Ovary (tissue), 9 donors: ENCODE results near the gene BRMS1. TPM values are rescaled to one million over a fixed set of nuclear protein-coding genes. Genes with fewer than 3 reads are reported as not detected.

Source experiments
- DNase-seq, 5 donors: peaks; one replicate each; pipeline ENCODE4 v3.0.0-alpha.2; 2019 to 2020
- H3K27ac ChIP-seq, 2 donors: fragments of 200-600 bp; one replicate each; pipeline versions ENCODE4 v1.5.1 to v1.8.0; 2019 to 2022
- H3K27me3 ChIP-seq: fragments of 200-600 bp; one replicate; pipeline ENCODE4 v1.8.0; 2022
- H3K36me3 ChIP-seq: fragments of 200-600 bp; sonication (generic); one replicate; pipeline ENCODE4 v1.5.1; 2019
- H3K4me1 ChIP-seq: one replicate; pipeline ENCODE4 v1.8.1; 2013; ENCODE audit warnings: mild to moderate bottlenecking, moderate library complexity; ENCODE audit not compliant: insufficient read depth
- H3K4me3 ChIP-seq: fragments of 200-600 bp; sonication (generic); one replicate; pipeline ENCODE4 v1.5.1; 2017
- H3K9me3 ChIP-seq, 2 donors: fragments of 200-600 bp in 1 of 2; sonication (generic) in 1 of 2; one replicate each; pipeline versions ENCODE4 v1.5.1 to v1.8.1; 2013 to 2019; ENCODE audit warnings: mild to moderate bottlenecking in 1 of 2, moderate library complexity in 1 of 2
- EP300 ChIP-seq: sonication (generic); formaldehyde crosslinking; IDR thresholded peaks from one replicate; pipeline ENCODE4 v1.6.1; 2017; ENCODE audit warnings: antibody characterized with exemption
- POLR2A ChIP-seq: fragments of 450-650 bp; IDR thresholded peaks from one replicate; pipeline ENCODE4 v1.6.1; 2017; ENCODE audit warnings: antibody characterized with exemption, mild to moderate bottlenecking, moderate library complexity
- WGBS, 3 donors: extraction: QIAGEN DNeasy Blood & Tissue Kit in 1 of 3; methylation state at CpG; one replicate each; pipeline versions ENCODE4 v1.1.5 to v1.1.7; 2013 to 2017; 5-methylcytosine and 5-hydroxymethylcytosine counted together
- intact Hi-C, 4 donors: fragments of 100-400 bp; cut with DNase I; formaldehyde crosslinking; loops; one replicate each; pipeline versions ENCODE4 v1.11.0 to v1.15.1; 2022 to 2023
- polyA plus RNA-seq, 2 donors: library from polyadenylated mRNA; stranded (reverse); fragments of 200-250 nt in 1 of 2; fragments of 350-450 nt in 1 of 2; fragmentation: Illumina TruSeq in 1 of 2; extraction: RNeasy Lipid Tissue Mini Kit (QIAGEN cat#74804) in 1 of 2; gene quantifications; one replicate each; pipeline ENCODE4 v1.2.3, GENCODE V29; 2013 to 2014
- total RNA-seq, 7 donors: library from RNA; depleted of rRNA in 2 of 7; stranded (reverse); fragments of >200 nt in 2 of 7; fragmentation: NEBNext Ultra II Directional in 3 of 7; extraction: Animal tissue kit (Norgen Biotek cat#: 25700) in 3 of 7; gene quantifications; one replicate each; pipeline versions ENCODE4 v1.1.0 to v1.2.4, GENCODE V29; 2016 to 2023
- TF ChIP-seq, protein P1 (sequence below), 3 donors: fragments of 450-650 bp in 2 of 3; fragments of 200-600 bp in 1 of 3; IDR thresholded peaks; one replicate each; pipeline versions ENCODE4 v1.5.1 to v1.8.0; 2016 to 2022; ENCODE audit warnings: antibody characterized with exemption in 3 of 3, mild to moderate bottlenecking in 1 of 3
- donor health status: DM: no; HTN: no; CAD: no; lungs with moderate emphysema.
- donor health status: DM: no; HTN: no; CAD: no.
- donor health status: Bipolar disorder and iron deficiency.
- donor health status: DM: yes; HTN: yes; CAD: no.
- donor health status: DM: no; HTN: no; CAD: no.
- donor health status: DM: yes; HTN: yes; CAD: no.

BRMS1 gene
- total and polyA plus RNA-seq, 9 donors = 17.5 to 32.2 (median 23.4) TPM

GRCh38 chr11:66329165-66329673, 15.7 kb downstream of the BRMS1 start:
- Histone ChIP-seq H3K9me3 (no peaks in the 10 kb centered on the region), H3K4me3 (no peak overlapping the region), H3K36me3 (no peaks in the 10 kb centered on the region), H3K27ac (no peak overlapping the region), H3K27me3 (no peaks in the 10 kb centered on the region), H3K4me1 (peaks cover 14% of the 10 kb centered on the region)
- TF ChIP-seq, protein P1, sequence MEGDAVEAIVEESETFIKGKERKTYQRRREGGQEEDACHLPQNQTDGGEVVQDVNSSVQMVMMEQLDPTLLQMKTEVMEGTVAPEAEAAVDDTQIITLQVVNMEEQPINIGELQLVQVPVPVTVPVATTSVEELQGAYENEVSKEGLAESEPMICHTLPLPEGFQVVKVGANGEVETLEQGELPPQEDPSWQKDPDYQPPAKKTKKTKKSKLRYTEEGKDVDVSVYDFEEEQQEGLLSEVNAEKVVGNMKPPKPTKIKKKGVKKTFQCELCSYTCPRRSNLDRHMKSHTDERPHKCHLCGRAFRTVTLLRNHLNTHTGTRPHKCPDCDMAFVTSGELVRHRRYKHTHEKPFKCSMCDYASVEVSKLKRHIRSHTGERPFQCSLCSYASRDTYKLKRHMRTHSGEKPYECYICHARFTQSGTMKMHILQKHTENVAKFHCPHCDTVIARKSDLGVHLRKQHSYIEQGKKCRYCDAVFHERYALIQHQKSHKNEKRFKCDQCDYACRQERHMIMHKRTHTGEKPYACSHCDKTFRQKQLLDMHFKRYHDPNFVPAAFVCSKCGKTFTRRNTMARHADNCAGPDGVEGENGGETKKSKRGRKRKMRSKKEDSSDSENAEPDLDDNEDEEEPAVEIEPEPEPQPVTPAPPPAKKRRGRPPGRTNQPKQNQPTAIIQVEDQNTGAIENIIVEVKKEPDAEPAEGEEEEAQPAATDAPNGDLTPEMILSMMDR (IDR thresholded peaks at IDR 0.05) = no peak
- TF ChIP-seq POLR2A (no peak), EP300 (no peak)
- no peak for DNase-seq
- WGBS, 3 donors = 71 to 87% (median 75%) methylated on average over 3 of the region's 3 CpGs
- intact Hi-C loops = no loop called here

DNA sequence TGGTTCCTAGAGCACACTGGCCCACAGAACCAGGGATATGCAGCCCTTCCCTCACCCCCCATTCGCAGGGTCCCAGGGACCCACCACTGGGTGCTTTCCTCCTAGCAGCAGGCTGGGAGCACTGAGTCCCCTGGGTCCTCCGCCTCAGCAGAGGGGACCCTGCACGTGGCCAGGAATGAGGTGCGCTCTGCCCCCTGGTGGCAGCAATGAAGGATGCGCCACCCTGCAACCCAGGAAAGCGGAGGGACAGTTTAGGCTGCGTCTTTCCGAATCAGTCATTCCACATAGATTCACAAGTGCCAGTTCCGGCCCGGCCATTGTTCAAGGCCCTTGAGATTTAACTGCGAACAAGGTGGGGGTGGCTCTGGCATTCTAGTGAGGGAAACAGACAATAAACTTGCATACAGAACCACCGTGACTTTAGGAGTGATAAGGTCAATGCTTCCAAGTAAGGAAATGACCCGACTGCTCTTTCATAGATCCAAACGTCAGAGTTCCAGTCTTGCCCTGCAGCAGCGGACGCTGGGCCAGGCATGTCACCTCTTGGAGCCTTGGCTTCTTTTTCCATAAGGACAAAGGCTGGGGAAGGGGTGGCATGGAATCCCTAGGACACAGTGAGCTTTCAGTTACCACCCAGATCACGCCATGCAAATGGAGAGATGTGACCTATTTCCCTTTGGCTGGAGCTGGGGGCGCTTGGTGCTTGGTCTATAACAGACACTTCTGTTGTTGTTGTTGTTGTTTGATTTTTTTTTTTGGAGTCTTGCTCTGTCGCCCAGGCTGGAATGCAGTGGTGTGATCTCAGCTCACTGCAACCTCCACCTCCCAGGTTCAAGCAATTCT, 16.4 kb downstream of the BRMS1 start:
- H3K9me3 ChIP-seq = no peaks in the 10 kb centered on the region
- intact Hi-C loops = loop anchor here in 3 of 4 donors (1.0 kb wide), 2 partner anchors 16 to 17 kb away; no protein-coding TSS in a partner anchor
- H3K27ac ChIP-seq = no peak overlapping the region
- H3K4me3 ChIP-seq = no peak overlapping the region
- 9 to 12% (median 10%) methylated on average over 17 to 19 of the region's 19 CpGs for WGBS, 3 donors
- DNase-seq = peak; percentile 63 to 87 (median 78)
- peaks cover 14% of the 10 kb centered on the region for H3K4me1 ChIP-seq
- H3K27me3 ChIP-seq = no peaks in the 10 kb centered on the region
- TF ChIP-seq, protein P1 (IDR thresholded peaks at IDR 0.05) = peak; percentile 86 to 96 (median 95)
- TF ChIP-seq EP300 (no peak), POLR2A (no peak)
- H3K36me3 ChIP-seq = no peaks in the 10 kb centered on the region

GRCh38 chr11:66328031-66328301, 16.9 kb downstream of the BRMS1 start:
- H3K27ac ChIP-seq = no peak overlapping the region
- 66 to 72% (median 70%) methylated on average over 3 of the region's 3 CpGs for WGBS, 3 donors
- intact Hi-C loops = loop anchor here in 3 of 4 donors (1.0 kb wide), 2 partner anchors 16 to 17 kb away; no protein-coding TSS in a partner anchor
- H3K9me3 ChIP-seq = no peaks in the 10 kb centered on the region
- DNase-seq = no peak
- H3K4me3 ChIP-seq = no peak overlapping the region
- TF ChIP-seq POLR2A = no peak
- TF ChIP-seq, protein P1 (IDR thresholded peaks at IDR 0.05) = no peak
- TF ChIP-seq EP300 = no peak
- no peaks in the 10 kb centered on the region for H3K36me3 ChIP-seq
- no peaks in the 10 kb centered on the region for H3K27me3 ChIP-seq
- peaks cover 14% of the 10 kb centered on the region for H3K4me1 ChIP-seq

DNA sequence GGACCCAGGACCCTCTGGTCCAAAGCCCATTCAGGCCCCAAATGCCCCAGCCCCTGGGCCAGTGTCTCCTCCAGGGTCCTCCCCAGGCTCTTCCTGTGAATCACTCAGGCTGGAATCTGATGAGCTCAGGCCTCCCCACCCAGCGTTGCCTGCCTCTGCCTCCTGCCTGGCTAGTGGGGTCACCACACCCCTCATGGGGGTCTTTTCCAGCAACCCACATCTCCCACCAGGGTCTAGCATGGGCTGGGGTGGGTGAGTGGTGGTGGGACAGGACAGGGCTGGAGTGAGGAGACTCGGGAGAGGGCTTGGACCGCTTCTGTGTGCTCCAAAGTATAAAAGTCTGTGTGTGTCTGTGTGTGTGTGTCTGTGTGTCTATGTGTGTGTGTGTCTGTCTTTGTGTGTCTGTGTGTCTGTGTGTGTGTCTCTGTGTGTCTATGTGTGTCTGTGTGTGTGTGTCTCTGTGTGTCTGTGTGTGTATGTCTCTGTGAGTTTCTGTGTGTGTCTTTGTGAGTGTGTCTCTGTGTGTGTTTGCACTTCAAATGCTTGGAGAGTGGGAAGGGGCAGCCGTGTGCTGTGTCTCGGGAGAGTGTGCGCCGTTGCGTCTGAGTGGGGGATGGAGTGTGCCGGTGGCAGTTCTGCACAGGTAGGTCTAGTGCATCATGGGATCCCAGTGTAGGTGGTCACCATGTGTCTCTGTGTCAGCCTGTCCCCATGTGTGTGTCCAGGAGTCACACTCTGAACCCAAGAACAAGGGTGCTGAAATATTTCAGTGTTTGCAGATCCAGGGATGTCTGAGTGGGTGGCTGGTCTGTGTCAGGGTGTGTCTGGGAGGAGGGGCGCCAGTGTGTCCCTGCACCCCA, 17.5 kb downstream of the BRMS1 start:
- Histone ChIP-seq H3K9me3 (no peaks in the 10 kb centered on the region), H3K36me3 (no peaks in the 10 kb centered on the region), H3K4me3 (no peak overlapping the region), H3K4me1 (peaks cover 14% of the 10 kb centered on the region), H3K27me3 (no peaks in the 10 kb centered on the region), H3K27ac (peak overlapping the region in 1 of 2 donors; percentile 22)
- 72 to 82% (median 80%) methylated on average over 10 of the region's 10 CpGs for WGBS, 3 donors
- intact Hi-C loops = loop anchor here in 3 of 4 donors (1.0 kb wide), 2 partner anchors 15 to 16 kb away; no protein-coding TSS in a partner anchor
- DNase-seq = no peak
- TF ChIP-seq EP300 (no peak), POLR2A (no peak)
- TF ChIP-seq, protein P1 (IDR thresholded peaks at IDR 0.05) = no peak
